SK-N-MC (cell line): ENCODE data around the gene B3GNT2.
A peak's percentile ranks its signal among the peaks of the same experiment; 100 is the strongest.

ENCODE experiments used
- DNase-seq: peaks from one replicate; pipeline ENCODE4 v3.0.0-alpha.2; 2011; ENCODE audit warnings: low read depth, low spot score
- H3K27ac ChIP-seq: fragments of 200-600 bp; sonication (generic); 2 replicates; pipeline ENCODE4 v1.5.1; 2016; ENCODE audit warnings: mixed run types
- H3K36me3 ChIP-seq: fragments of 200-600 bp; sonication (generic); 2 replicates; pipeline ENCODE4 v1.6.1; 2017; ENCODE audit warnings: antibody characterized with exemption, low read length, mixed read lengths; ENCODE audit not compliant: insufficient read depth
- H3K4me3 ChIP-seq: fragments of 200-600 bp; sonication (generic); 2 replicates; pipeline ENCODE4 v1.5.1; 2016
- H3K9ac ChIP-seq: fragments of 200-600 bp; sonication (generic); 2 replicates; pipeline ENCODE4 v1.8.0; 2017; ENCODE audit warnings: mixed run types, mixed read lengths; ENCODE audit not compliant: insufficient read length
- H3K9me3 ChIP-seq: fragments of 200-600 bp; sonication (generic); 2 replicates; pipeline ENCODE4 v1.6.1; 2017; ENCODE audit warnings: low read depth, mild to moderate bottlenecking, antibody characterized with exemption, low read length, moderate library complexity, mixed read lengths
- EZH2 ChIP-seq: fragments of 200-600 bp; sonication (generic); IDR thresholded peaks from one replicate; pipeline ENCODE4 v1.6.1; 2017; ENCODE audit warnings: antibody characterized with exemption
- FOXP2 ChIP-seq: optimal IDR thresholded peaks from 2 replicates; pipeline ENCODE3; 2011; ENCODE audit warnings: mild to moderate bottlenecking, moderate library complexity; ENCODE audit not compliant: insufficient read depth; ENCODE audit errors: extremely low read length, control extremely low read depth
- POLR2AphosphoS5 ChIP-seq: IDR thresholded peaks from 2 replicates; pipeline ENCODE4 v1.6.1; 2012; ENCODE audit warnings: mild to moderate bottlenecking, low read depth, low read length, borderline replicate concordance

Gene B3GNT2

DNA sequence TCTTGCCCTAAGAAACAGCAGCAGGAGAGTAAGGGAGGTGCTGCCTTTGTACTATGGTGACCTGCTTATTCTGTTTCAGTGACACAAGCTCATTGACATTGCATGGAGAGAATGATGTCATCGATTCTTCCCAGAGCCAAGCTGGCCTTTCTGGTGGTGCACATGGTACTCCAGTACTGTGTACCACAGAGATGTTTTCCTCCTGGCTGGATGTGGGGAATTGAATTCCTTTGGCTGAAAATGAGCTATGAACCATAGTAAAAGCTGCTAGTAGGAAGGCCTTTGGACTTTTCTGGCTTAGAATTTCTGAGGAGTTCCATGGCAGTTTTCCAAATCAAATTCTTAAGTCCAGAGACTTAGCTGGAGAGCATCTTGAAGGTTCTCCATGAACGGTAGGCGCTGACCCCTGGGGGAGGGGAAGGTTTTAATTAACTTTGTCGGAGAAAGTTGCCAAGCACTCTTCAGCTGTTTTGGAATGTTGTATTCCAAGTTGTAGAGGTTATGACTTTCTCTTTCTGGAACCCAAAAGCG, 17.1 kb upstream of the B3GNT2 start:
- TF ChIP-seq POLR2AphosphoS5 (no peak), FOXP2 (no peak), EZH2 (no peak)
- Histone ChIP-seq H3K9me3 (no peaks in the 10 kb centered on the region), H3K27ac (no peak overlapping the region), H3K36me3 (no peaks in the 10 kb centered on the region), H3K4me3 (no peak overlapping the region), H3K9ac (no peak overlapping the region)
- DNase-seq = no peak

GRCh38 chr2:62180975-62181374, 14.9 kb upstream of the B3GNT2 start:
- H3K27ac ChIP-seq = no peak overlapping the region; the same call in 1 of the 2 replicates
- no peak overlapping the region for H3K4me3 ChIP-seq
- no peak for DNase-seq
- no peaks in the 10 kb centered on the region for H3K9me3 ChIP-seq
- TF ChIP-seq FOXP2 (no peak), EZH2 (no peak), POLR2AphosphoS5 (no peak)
- H3K9ac ChIP-seq = no peak overlapping the region
- no peaks in the 10 kb centered on the region for H3K36me3 ChIP-seq

GRCh38 chr2:62181843-62182242, 14.1 kb upstream of the B3GNT2 start:
- Histone ChIP-seq H3K4me3 (no peak overlapping the region), H3K36me3 (no peaks in the 10 kb centered on the region), H3K27ac (peak overlapping the region; percentile 30; the same call in 1 of the 2 replicates), H3K9ac (no peak overlapping the region), H3K9me3 (no peaks in the 10 kb centered on the region)
- TF ChIP-seq FOXP2 = no peak
- no peak for TF ChIP-seq EZH2
- TF ChIP-seq POLR2AphosphoS5 = no peak
- DNase-seq = no peak

DNA sequence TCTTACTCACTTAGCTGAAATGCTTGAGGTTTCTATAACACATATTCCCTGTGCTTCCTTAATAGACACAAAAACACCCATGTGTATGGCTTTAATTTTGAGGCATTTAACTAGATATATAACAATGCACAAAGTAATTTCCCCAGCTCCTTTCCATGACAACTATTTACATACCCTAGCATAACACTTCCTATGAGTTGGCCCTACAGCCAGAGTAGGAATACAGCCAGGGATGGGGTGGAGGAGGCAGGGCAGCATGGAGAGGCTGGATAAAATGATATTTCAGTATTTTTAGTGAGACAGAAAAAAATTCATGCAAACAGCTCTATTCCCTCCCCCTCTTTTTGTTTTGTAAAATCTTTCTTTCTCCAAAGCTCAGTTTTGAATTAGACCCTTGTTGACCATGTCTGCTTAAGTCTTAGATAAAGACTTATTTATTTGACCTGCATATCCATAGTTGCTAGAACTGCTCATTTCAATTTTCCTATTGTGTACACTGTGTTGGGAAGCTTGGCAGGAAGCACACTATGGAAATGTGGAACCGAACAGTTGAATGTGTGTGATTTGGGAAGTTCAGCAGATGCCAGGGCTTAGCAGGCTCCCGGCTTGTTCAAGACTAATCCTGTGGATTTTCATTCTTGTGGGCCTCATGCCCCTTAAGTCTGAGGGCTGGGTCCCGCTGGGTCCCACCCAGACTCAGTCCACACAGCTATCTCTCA, 11.2 kb upstream of the B3GNT2 start:
- no peak overlapping the region for H3K9ac ChIP-seq
- no peak overlapping the region for H3K27ac ChIP-seq
- no peaks in the 10 kb centered on the region for H3K36me3 ChIP-seq
- TF ChIP-seq EZH2 = no peak
- TF ChIP-seq POLR2AphosphoS5 = no peak
- no peak for TF ChIP-seq FOXP2
- H3K4me3 ChIP-seq = no peak overlapping the region
- DNase-seq = no peak
- no peaks in the 10 kb centered on the region for H3K9me3 ChIP-seq

GRCh38 chr2:62185475-62186155, 10.3 kb upstream of the B3GNT2 start:
- no peak for TF ChIP-seq EZH2
- TF ChIP-seq FOXP2 = no peak
- TF ChIP-seq POLR2AphosphoS5 = no peak
- Histone ChIP-seq H3K27ac (no peak overlapping the region), H3K9me3 (no peaks in the 10 kb centered on the region), H3K36me3 (no peaks in the 10 kb centered on the region), H3K4me3 (no peak overlapping the region), H3K9ac (no peak overlapping the region)
- no peak for DNase-seq

GRCh38 chr2:62186156-62186905, 9.6 kb upstream of the B3GNT2 start:
- Histone ChIP-seq H3K36me3 (no peaks in the 10 kb centered on the region), H3K4me3 (no peak overlapping the region), H3K9ac (no peak overlapping the region), H3K9me3 (no peaks in the 10 kb centered on the region), H3K27ac (no peak overlapping the region)
- DNase-seq = no peak
- no peak for TF ChIP-seq FOXP2
- no peak for TF ChIP-seq EZH2
- no peak for TF ChIP-seq POLR2AphosphoS5

DNA sequence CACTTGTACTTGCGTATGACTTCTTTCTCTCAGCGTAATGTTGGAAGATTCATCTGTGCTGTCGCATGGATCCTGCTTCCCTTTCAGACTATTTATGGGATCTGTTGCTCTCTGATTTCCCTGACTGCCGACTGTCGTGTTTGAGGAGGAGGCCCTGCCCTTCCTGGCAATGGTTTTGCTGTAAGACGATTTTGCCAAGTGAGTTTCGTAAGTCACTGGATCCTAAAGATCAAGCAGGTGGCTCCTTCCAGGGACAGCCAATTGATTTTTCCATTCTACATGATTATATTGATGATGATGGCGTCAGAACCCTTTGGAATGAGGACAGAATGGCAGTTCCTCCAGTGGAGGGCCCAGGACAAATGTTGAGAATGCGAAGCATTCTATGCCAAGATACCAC, 8.7 kb upstream of the B3GNT2 start:
- no peaks in the 10 kb centered on the region for H3K9me3 ChIP-seq
- H3K4me3 ChIP-seq = no peak overlapping the region
- TF ChIP-seq FOXP2 (no peak), POLR2AphosphoS5 (no peak), EZH2 (no peak)
- H3K27ac ChIP-seq = no peak overlapping the region
- H3K9ac ChIP-seq = no peak overlapping the region
- no peak for DNase-seq
- H3K36me3 ChIP-seq = no peaks in the 10 kb centered on the region

DNA sequence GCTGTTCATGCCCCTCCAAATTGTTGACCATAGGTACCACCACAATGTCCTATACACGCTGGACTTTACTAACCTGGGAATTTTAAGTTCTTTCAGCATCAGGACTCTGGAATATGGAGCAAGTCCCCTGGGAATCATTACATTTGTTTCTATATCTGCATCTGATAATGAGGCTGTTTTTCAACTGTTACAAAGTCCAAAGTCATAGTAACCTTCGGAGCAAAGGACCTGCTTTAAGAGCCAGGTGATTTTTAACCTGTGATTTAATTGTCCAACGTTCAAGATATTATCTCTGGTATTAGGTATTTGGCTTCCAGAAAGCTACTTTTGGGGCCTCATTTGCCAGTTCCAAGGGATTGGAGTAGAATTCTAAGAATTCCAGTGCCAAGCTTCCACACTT, 7.5 kb upstream of the B3GNT2 start:
- Histone ChIP-seq H3K36me3 (no peaks in the 10 kb centered on the region), H3K9me3 (no peaks in the 10 kb centered on the region), H3K9ac (no peak overlapping the region), H3K4me3 (no peak overlapping the region), H3K27ac (no peak overlapping the region)
- no peak for DNase-seq
- TF ChIP-seq POLR2AphosphoS5 = no peak

- Histone ChIP-seq H3K4me3 (no peak overlapping the region), H3K27ac (no peak overlapping the region), H3K9me3 (no peaks in the 10 kb centered on the region), H3K9ac (no peak overlapping the region), H3K36me3 (no peaks in the 10 kb centered on the region)
- DNase-seq = no peak
- no peak for TF ChIP-seq POLR2AphosphoS5
Observed at GRCh38 chr2:62189196-62189595, 6.7 kb upstream of the B3GNT2 start.
